ENCODE data around the gene HK2.
"Not testable (repeated sequence)": the region's sequence is repeated elsewhere in the genome, so short reads cannot be mapped to it uniquely, and the experiment has no call there.

Gene HK2

DNA sequence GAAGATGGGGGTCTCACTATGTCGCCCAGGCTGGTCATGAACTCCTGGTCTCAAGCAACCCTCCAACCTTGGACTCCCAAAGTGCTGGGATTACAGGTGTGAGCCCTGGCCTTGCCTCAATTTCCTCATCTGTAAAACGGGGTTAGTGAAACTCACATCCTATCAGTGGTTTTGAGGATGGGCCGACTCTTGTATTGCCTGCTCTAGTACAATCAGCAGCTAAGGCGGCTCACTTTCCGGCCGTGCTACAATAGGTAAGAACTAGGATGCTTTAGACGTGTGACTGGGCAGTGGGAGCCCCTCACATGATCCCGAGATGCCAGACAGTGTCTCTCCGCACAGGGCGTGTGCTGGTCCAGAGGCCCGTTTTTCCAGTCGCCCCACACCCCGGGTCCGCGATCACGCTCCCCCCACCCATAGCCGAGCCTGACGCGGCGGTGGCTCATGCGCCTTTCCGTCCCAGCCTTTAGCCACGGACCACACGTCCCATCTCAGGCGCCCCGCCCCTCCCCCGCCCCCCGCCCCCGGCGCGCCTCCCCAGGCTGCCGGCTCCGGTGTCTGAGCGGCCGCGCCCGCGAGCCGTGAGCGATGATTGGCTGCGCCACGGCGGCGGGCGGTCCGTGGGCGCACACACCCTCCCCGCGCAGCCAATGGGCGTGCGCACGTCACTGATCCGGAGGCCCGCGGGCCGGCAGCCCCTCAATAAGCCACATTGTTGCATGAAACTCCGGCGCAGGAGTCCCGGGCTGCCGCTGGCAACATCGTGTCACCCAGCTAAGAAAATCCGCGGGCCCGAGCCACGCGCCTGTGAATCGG, at the start of gene HK2:
Gene HK2 (plus strand): TSS at position 710 of the 816 bp plus-strand sequence. CDS start 454 bp downstream, outside the sequence.
- peak; percentile 38 for DNase-seq

DNA sequence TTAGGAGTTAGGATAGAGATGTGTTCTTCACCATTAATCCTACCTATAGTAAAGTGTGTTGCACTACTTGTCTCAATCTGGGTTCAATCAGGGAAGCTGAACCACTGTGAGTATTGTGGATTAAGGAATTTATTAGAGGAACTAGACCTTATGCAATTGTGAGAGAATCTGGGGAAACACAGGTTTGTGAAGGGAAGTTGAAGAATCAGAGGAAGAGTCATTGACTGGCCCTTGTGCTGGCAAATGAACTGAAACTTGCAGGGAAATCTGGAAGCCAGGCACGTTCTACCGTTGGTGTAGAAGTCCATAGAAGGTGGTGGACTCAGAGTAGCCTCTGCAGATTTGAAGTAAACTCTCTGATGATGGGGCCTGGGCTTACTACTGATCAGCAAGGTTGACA, 44.7 kb upstream of the HK2 start:
- DNase-seq, result no peak

GRCh38 chr2:74792282-74792681, 41.6 kb upstream of the HK2 start:
- DNase-seq, result no peak

- DNase-seq, result not testable (repeated sequence)
Observed at GRCh38 chr2:74794878-74795277, 39.0 kb upstream of the HK2 start.

- DNase-seq, result no peak
Observed at GRCh38 chr2:74806355-74806839, 27.5 kb upstream of the HK2 start.

DNA sequence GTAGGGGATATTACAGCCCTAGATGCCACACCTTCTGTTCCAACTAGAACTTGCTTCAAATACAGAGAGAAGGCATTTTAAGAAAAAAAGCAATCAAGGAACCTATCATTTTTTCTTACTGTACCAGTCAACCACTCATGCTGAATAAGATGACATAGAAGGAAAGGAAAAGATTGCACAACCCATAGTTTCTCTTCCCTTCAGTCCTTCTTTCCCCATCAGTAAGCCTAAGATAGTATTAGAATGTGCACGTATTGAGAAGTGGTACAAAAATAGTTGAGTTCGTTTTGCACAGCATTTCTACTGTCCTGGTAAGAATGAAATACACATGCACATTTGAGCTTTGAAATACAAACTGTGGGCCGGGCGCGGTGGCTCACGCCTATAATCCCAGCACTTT, 27.0 kb upstream of the HK2 start:
- no peak for DNase-seq

- DNase-seq, result no peak
Observed at GRCh38 chr2:74812787-74813590, 20.9 kb upstream of the HK2 start.

DNA sequence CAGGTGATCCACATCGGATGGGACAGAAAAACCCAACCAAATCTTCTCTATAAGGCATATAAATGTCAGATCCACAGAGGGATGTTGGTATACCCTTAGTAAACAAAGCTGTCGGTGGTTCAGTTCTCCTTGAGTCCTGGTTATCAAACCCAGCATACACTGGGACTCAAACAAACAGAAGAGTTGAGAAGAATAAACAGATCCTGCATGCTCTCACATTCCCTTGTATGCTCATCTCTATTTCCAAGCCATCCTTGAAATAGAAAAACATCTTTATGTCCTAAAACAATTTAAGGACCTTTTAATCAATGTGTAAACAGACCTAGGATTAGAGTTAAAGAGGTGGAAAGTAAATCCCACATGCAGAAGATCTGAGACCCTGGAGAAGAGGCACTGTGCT, 19.8 kb upstream of the HK2 start:
- DNase-seq, result no peak

DNA sequence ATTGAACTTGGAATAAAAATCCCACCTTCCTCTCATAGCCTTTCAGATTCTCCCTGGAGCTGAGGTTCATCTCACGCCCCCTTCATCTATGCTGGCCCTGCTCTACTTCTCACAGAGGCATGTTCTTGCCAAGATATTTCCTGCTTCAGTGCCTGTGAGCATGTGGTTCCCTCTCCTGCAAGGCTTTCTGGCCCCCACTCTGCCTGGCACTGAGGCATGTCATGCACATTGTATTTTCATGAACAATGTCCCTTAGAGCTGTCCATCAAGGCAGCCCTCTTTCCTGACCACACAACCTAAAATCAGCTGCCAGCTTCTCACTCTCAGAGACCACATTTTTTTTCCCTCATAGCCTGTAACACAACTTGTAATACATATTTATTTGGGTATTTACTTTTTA, 18.0 kb upstream of the HK2 start:
- no peak for DNase-seq

DNA sequence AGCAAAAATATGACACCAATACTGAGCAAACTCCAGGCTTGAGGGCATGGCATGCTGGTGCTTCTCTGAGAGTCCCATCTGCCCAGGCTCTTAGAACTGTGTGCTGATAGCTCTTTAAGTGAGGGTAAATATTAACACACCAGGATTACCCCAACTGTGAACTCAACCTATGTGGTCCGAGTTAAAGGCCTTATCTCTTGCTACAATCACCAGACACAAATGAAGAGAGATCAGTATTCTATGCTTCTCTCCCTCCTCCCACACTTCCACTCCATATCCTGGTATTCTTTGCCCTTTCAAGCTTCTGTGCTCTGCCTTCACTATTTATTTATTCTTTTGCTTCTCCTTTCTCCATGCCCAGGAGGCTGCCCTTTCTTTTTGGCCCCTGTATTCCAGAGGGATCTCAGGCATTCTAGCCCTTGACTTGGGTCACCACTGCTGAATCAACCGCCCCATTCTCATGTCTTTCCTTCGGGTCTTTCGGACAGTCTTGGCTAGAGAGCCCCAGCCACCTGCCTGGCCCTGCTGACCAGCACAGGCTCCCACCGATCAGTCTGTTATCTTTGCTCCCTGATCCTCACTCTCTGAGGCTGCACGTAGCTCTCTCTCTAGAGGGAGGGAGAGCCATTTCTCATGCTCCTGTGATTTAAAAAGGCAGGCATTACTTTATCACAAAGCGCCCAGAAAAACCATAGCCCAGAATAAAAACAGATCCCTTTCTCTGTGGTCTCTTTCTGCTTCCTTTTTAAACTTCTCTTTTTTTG, 17.2 kb upstream of the HK2 start:
- DNase-seq, result no peak

- DNase-seq, result no peak
Observed at GRCh38 chr2:74817304-74817675, 16.6 kb upstream of the HK2 start.

DNA sequence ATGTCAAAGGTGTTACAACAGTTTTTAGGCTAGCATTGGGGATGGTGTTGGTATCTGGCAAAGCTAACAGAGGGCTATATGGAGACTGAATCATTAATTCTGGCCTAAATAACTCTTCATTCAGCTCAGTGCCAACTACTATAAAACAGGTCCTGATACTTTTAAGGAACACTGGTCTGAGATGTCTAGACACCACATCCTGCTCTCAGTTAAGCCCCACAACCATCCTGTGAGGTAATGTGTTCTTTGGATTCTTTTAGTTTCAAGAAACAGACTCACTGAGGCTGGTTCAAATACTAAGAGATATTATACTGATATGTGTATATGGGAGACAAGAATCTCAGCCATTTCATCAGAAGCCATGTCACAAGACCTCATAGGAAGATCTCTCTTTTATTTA, 14.2 kb upstream of the HK2 start:
- DNase-seq, result no peak

DNA sequence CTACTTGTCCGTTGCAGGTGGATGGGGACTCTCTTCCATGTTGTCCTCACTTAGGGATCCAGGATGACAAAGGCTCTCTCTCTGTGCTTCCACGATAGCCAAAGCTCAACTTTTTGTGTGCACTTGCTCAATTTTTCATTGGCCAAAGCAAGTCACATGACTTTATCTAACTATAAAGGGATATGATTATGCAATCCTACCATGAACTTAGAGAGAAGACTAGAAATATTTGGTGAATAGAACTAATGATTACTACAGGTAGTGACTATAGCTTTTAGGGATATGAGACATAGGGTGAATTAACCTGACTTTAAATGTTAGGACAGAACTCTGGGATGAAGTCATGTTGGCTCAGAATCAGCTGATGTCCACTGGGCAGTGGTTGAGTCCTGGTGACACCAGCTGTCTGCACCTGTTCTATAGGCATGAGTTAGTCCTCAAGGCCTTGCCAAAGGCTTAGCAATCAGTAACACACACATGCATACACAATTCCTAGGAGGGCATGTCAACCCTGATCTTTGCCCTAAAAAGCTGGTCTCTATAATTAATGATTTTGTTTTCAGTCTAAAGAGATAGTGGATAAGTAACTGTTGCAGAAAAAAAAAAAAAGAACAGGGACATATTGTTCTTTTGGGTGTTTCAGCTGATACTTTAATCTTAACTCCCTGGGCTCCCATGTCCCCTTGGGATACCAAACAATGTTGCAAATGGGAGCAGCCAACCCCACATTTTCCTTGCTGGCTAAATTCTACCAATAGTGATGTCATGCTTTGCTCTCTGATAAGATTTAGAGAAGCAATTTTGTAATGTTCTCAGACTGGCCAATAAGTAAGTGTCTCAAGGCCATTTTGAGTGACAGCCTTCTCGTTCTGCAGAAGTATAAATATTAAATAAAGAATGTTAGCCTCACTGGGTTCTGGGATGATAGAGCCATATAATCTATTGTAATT, 12.5 kb upstream of the HK2 start:
- no peak for DNase-seq

DNA sequence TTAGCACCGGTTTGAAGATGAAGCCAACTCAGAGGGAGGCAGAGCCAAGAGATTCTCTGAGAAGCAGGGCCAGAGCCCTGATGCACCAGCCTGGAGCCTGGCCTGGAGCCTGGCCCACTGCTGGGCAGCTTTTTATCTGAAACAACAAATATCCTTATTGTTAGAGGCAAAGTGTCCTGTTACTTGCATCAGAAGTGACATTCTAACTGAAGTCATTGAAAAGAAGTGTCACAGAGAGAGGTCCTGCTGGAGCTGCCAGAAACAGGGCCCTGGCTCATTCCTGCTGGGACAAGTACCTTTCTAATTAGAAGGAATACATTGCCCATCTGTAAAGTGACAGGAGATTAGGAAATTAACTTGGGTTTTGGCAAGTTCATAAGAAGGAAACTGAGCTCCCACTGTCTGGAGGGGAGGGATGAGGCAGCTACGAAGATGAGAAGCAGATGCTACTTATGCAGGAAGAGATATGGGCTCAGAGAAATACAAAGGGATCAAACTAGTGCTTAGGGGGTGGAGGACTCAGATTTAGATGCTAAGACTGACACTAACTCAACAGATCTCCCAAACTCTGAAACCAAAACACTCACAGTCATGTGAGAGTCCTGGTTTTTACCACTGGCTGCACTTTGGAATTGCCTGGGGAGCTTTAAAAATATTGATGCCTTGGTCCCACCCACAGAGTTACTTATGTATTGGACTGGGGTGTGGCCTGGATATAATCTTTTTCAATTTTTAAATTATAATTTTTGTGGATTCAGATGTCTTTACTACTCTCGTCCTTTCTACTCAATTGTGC, 11.0 kb upstream of the HK2 start:
- DNase-seq, result no peak

GRCh38 chr2:74824679-74825078, 9.2 kb upstream of the HK2 start:
- no peak for DNase-seq

GRCh38 chr2:74828543-74828942, 5.4 kb upstream of the HK2 start:
- no peak for DNase-seq

- DNase-seq, result no peak
Observed at GRCh38 chr2:74831693-74832530, 2.0 kb upstream of the HK2 start.

DNA sequence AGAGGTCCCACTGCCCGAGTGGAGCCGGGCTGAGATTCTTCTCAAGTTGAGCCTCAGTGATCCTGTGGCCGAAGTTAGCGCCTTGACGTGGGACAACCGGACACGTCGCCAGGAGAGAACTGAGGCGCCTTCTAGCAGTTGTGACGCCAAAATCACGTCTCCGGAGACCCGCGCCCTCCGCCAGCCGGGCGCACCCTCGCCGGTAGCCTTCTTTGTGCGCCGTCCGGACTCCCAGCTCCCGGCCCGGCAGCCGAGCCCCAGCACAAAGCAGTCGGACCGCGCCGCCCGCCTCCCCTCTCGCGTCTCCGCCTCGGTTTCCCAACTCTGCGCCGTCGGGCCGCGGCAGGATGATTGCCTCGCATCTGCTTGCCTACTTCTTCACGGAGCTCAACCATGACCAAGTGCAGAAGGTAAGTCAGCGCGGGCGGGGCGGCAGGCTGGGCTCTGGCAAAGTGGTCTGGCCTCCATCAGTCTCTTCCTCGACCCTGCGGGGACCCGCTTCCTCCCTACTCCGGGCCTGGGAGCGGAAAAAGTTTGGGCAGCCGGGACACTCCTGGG, 386 bp downstream of the HK2 start:
- DNase-seq, result not testable (repeated sequence)

DNA sequence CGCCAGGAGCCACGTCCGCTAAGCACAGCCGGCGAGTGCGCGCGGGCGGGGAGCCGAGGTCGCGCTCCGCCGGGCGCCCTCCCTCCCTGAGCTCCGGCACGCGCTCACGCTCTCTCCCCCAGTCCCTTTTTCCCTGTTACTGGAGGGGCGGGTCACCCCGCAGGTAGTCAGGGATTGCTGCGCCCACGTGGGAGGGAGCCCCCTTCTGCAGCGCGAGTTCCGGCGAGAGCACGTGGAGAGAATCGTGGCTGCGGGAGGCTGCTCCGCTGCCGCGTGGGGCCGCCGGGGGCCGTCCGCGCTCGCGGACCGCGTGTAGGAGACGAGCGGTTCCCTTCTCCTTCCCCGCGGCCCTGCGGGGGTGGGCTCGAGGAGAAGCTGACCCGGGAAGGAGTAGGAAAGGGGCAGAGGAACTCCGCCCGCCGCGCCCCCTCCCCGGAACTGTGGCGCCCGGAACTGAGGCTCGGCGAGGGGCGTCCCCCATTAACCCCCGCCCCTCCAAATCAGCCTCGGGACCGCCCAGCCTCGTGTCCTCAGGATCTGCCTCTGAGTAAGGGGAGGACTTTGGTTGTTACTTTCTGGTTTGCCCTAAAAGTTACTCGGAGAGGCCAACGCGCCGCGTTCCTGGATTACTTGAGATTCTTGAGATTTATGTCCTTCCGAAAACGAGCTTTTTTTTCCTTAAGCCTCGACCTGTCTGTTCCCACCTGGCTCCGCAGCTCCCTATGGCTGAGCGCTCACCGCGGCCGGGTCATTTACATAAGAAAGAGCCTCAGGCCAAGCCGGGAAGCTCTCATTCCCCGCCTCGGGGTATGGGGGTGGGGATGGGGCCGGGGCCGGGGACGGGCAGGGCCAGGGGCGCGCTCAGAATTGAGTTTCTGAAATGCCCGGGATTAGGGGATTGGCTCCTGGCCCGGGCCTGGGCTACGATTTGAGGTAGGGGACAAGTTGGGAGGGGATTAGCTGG, 1.1 kb downstream of the HK2 start:
- peak; percentile 44 for DNase-seq
